Stimulated activated CD4-positive, alpha-beta T cell treated with anti-CD3 and anti-CD28 coated beads, Interleukin-1b, Interleukin-23, amount 100 ng/mL, for 1 hour (primary cell): Measurements from ENCODE around the gene OR56A3.

Experiments
- DNase-seq, 2 donors: peaks; one replicate each; pipeline ENCODE4 v3.0.0-alpha.2; 2020; ENCODE audit warnings: low read depth in 2 of 2

OR56A3 gene

DNA sequence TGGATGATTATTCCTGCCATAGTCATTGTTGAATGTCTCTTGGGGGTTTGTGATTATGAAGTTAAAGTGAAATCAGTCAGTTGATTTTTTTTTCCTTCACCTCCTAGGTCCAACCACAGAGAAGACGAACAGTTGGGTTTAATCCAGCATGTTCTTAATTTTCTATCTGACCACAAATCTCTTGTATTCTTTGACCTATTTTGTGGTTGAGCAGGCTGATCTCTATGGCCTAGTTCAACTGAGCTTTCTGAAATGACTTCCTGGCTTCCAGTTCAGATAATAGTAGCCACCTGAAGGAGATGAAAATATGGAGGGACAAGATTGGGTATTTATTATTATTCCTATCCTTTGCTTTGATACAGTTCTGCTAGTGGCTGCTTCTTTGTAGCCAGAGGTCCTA, 31.5 kb downstream of the OR56A3 start:
- DNase-seq: no peak

- no peak for DNase-seq
Measured at GRCh38 chr11:5983443-5983842, 41.4 kb downstream of the OR56A3 start.

DNA sequence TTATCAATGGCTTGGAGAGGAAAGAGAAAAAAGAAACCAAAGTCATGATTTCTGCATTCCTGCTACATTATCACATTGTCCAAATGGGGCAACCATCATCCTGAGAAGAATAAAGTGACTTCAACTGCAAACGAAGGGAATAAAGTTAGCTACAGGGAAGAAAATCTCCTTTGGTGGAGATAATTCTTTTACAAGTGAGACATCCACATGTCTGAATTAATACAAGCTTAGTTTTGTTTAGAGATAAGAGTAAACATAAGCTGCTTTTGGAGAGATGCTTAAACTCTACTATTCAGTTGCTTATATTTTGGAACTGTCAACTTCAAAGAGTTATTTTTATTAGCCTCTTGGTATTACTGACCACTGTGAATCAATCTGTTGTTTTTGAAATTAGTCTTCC, 44.8 kb downstream of the OR56A3 start, which contains the start of gene OR52L1:
Gene OR52L1 (minus strand): TSS at position 101 of the 400 bp plus-strand sequence. CDS start 55 bp downstream, at position 46.
- DNase-seq: no peak

DNA sequence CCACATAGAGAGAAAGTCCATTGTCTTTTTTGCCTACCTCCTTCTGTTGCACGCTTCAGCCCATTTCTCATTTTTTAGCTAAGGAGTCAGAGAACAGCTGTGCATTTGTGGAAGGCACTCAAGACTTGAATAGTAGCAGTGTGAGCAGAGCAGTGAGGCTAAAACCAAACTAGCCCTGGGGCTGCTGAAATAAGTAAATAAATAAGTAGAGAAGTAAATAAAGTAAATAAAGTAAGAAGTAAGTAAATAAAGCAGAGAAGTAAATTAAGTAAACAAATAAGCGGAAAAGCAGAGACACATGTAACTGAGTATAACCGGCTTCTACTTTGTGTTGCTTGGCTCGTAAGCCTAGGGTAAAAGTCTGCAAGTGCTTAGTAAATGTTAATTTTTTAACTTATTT, 47.2 kb downstream of the OR56A3 start:
- DNase-seq: no peak

DNA sequence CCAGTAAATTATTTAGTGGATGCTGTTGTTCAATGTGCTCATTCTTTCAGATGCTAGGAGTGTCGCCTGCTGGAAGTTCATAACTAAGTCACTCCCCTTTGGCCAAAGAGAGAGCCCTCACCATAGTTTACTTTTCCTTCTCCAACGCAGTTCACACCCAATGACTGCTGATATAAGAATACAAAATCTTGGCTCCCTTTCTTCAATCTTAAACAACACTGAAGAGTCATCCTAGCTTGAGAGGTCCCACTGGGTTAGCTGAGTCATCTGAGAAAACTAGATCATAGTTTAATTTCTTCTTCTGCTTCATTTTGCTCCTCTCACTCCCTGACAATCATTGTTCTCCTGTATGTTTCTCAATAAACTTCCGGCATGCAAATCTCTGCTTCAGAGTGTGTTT, 50.1 kb downstream of the OR56A3 start:
- DNase-seq: no peak

DNA sequence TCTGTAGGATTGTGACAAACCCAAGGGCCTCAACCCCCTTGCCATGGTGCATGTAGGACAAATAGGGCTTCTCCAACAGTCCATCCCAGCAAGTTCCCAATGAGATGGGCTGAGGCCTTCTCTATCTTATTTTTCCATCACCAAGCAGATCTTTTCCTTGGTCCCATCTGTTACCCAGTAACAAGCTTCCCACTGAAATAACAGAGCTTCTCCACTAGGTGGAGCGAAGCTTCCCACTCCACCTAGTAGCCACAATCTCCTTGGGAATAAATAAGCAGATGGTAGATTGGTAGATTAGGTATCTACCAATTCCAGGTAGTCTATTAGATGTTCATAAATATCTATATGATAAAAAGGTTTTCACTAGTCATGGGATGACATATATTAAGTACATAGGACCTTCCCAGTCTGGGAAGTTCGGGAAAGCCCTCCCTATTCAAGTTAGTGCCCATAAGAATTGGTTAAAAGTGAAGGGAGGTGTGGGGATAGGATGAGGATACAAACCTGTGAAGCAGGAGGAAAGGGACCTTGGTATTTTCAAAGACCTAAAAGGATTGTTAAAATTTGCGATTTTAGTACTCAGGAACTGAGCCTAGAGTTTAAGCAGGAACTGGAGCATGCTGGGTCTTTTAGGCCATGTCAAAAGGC, 50.7 kb downstream of the OR56A3 start:
- DNase-seq: no peak

GRCh38 chr11:5994791-5995190, 52.7 kb downstream of the OR56A3 start:
- no peak for DNase-seq
